ENCODE results near the gene RALY.

The RALY gene

GRCh38 chr20:33993576-33994221 is at the start of gene RALY:
Gene RALY (plus strand): TSS chr20:33993911. CDS start chr20:34072075, 78,164 bp downstream.
- DNase-seq = peak; percentile 96

- no peak for DNase-seq
Measured at GRCh38 chr20:33944914-33945313, 48.8 kb upstream of the RALY start.

GRCh38 chr20:33945391-33946081 is 48.2 kb upstream of the RALY start:
- DNase-seq = no peak

GRCh38 chr20:33947709-33948295 is 45.9 kb upstream of the RALY start:
- DNase-seq = peak; percentile 58

GRCh38 chr20:33948480-33948879 is 45.2 kb upstream of the RALY start:
- DNase-seq = no peak

GRCh38 chr20:33951171-33951570 is 42.5 kb upstream of the RALY start:
- DNase-seq = no peak

- no peak for DNase-seq
Measured at GRCh38 chr20:33954504-33954903, 39.2 kb upstream of the RALY start.

GRCh38 chr20:33963751-33964150 is 30.0 kb upstream of the RALY start:
- DNase-seq = no peak

- DNase-seq = no peak
Measured at GRCh38 chr20:33964441-33964840, 29.3 kb upstream of the RALY start.

GRCh38 chr20:33967126-33967525 is 26.6 kb upstream of the RALY start:
- no peak for DNase-seq

- no peak for DNase-seq
Measured at GRCh38 chr20:33969563-33969962, 24.1 kb upstream of the RALY start.

- DNase-seq = no peak
Measured at GRCh38 chr20:33970229-33970628, 23.5 kb upstream of the RALY start.

- DNase-seq = no peak
Measured at GRCh38 chr20:33971147-33971975, 22.4 kb upstream of the RALY start.

- no peak for DNase-seq
Measured at GRCh38 chr20:33976959-33977358, 16.8 kb upstream of the RALY start.

GRCh38 chr20:33977535-33977934 is 16.2 kb upstream of the RALY start:
- DNase-seq = no peak

- DNase-seq = peak; percentile 19
Measured at GRCh38 chr20:33979094-33979493, 14.6 kb upstream of the RALY start.

GRCh38 chr20:33981347-33981746 is 12.4 kb upstream of the RALY start:
- DNase-seq = no peak

- DNase-seq = no peak
Measured at GRCh38 chr20:33981964-33982363, 11.7 kb upstream of the RALY start.

- DNase-seq = no peak
Measured at GRCh38 chr20:33983371-33983770, 10.3 kb upstream of the RALY start.

- DNase-seq = no peak
Measured at GRCh38 chr20:33984182-33984719, 9.5 kb upstream of the RALY start.

- no peak for DNase-seq
Measured at GRCh38 chr20:33985280-33985679, 8.4 kb upstream of the RALY start.

GRCh38 chr20:33985830-33986229 is 7.9 kb upstream of the RALY start:
- DNase-seq = no peak

GRCh38 chr20:33986560-33987216 is 7.0 kb upstream of the RALY start:
- DNase-seq = no peak

Data from stimulated activated CD4-positive, alpha-beta T cell treated with anti-CD3 and anti-CD28 coated beads, Interleukin-1b, Interleukin-23, amount 100 ng/mL, for 48 hours (primary cell).